ENCODE results near the gene ANKRD30B. TPM values are rescaled to one million over a fixed set of nuclear protein-coding genes. Genes with fewer than 3 reads are reported as not detected.

The ANKRD30B gene
- total and polyA plus RNA-seq, 9 of the 15 experiments (the other 6 are each of a cell fraction or from before 2014, with no cell fraction given): not detected

DNA sequence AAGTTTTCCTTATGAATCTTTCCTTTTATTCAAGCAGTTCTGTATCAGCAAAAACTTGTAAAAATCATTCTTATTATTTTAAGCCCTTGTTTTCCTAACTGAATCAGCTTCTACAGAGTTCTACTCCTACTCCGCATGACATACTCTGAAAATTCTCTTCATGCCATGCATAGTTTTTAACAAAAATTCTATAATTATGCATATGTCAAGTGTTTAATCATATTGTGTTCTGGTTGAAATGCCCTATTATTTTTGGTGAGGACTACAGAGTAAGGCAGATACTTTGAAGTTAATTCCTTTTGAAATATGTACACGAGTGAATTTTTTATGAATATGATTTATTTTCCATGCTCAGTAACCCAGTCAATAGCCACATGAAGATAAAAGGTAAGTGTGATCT, 28.8 kb downstream of the ANKRD30B start (continued):
- TF ChIP-seq, protein P1, sequence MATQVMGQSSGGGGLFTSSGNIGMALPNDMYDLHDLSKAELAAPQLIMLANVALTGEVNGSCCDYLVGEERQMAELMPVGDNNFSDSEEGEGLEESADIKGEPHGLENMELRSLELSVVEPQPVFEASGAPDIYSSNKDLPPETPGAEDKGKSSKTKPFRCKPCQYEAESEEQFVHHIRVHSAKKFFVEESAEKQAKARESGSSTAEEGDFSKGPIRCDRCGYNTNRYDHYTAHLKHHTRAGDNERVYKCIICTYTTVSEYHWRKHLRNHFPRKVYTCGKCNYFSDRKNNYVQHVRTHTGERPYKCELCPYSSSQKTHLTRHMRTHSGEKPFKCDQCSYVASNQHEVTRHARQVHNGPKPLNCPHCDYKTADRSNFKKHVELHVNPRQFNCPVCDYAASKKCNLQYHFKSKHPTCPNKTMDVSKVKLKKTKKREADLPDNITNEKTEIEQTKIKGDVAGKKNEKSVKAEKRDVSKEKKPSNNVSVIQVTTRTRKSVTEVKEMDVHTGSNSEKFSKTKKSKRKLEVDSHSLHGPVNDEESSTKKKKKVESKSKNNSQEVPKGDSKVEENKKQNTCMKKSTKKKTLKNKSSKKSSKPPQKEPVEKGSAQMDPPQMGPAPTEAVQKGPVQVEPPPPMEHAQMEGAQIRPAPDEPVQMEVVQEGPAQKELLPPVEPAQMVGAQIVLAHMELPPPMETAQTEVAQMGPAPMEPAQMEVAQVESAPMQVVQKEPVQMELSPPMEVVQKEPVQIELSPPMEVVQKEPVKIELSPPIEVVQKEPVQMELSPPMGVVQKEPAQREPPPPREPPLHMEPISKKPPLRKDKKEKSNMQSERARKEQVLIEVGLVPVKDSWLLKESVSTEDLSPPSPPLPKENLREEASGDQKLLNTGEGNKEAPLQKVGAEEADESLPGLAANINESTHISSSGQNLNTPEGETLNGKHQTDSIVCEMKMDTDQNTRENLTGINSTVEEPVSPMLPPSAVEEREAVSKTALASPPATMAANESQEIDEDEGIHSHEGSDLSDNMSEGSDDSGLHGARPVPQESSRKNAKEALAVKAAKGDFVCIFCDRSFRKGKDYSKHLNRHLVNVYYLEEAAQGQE (IDR thresholded peaks at IDR 0.05; ENCODE audit: borderline replicate concordance): no peak
- TF ChIP-seq, protein P1 (CRISPR knock-in tag; IDR thresholded peaks at IDR 0.05; ENCODE audit: low read depth): no peak
- no peak for TF ChIP-seq GATAD2A (IDR thresholded peaks at IDR 0.05)
- TF ChIP-seq ELF1 (tag; IDR thresholded peaks at IDR 0.05): no peak
